Activated T-helper 1 cell treated with anti-CD3 and anti-CD28 coated beads, Interleukin-2, amount 50 U/mL, for 16 hours (primary cell): ENCODE data around the gene SIVA1.
"Not testable (repeated sequence)": the region's sequence is repeated elsewhere in the genome, so short reads cannot be mapped to it uniquely, and the experiment has no call there.

ENCODE experiments used
- DNase-seq, 2 donors: peaks; one replicate each; pipeline ENCODE4 v3.0.0-alpha.2; 2020; ENCODE audit warnings: low read depth in 1 of 2, low spot score in 1 of 2

SIVA1 gene

GRCh38 chr14:104750753-104751057 lies 2.2 kb upstream of the SIVA1 start:
- DNase-seq: not testable (repeated sequence)

- DNase-seq: no peak
These were observed 1.2 kb upstream of the SIVA1 start for GRCh38 chr14:104751539-104752422.

GRCh38 chr14:104752423-104752734 lies 568 bp upstream of the SIVA1 start:
- DNase-seq: no peak

- no peak for DNase-seq
These were observed 723 bp downstream of the SIVA1 start for GRCh38 chr14:104753528-104754212.

GRCh38 chr14:104754213-104754851 lies 1.4 kb downstream of the SIVA1 start:
- no peak for DNase-seq

- DNase-seq: no peak
These were observed 2.7 kb downstream of the SIVA1 start for GRCh38 chr14:104755621-104756020.

- DNase-seq: no peak
These were observed 3.7 kb downstream of the SIVA1 start for GRCh38 chr14:104756477-104757237.

- no peak for DNase-seq
These were observed 4.3 kb downstream of the SIVA1 start for GRCh38 chr14:104757238-104757585.

- no peak for DNase-seq
These were observed 4.9 kb downstream of the SIVA1 start for GRCh38 chr14:104757681-104758392.

GRCh38 chr14:104758981-104759969 lies 6.3 kb downstream of the SIVA1 start:
- no peak for DNase-seq

- DNase-seq: no peak
These were observed 12.6 kb downstream of the SIVA1 start for GRCh38 chr14:104765517-104765916.

- DNase-seq: no peak
These were observed 13.4 kb downstream of the SIVA1 start for GRCh38 chr14:104766256-104766862.

- DNase-seq: no peak
These were observed 14.1 kb downstream of the SIVA1 start for GRCh38 chr14:104766863-104767633.

- DNase-seq: no peak
These were observed 14.6 kb downstream of the SIVA1 start for GRCh38 chr14:104767634-104767918.

GRCh38 chr14:104768437-104769323 lies 15.7 kb downstream of the SIVA1 start:
- DNase-seq: peak; percentile 82 to 95

- no peak for DNase-seq
These were observed 16.6 kb downstream of the SIVA1 start for GRCh38 chr14:104769324-104770071.

- DNase-seq: no peak
These were observed 17.2 kb downstream of the SIVA1 start for GRCh38 chr14:104770072-104770579.
